AG04449 (cell line): ENCODE data around the gene FDX1.

Experiments used
- CTCF ChIA-PET: fragments of 350-600 bp; formaldehyde crosslinking; extraction: SDS; loops from one replicate; lab custom pipeline; 2021; ENCODE audit warnings: antibody characterized with exemption; lab: Yijun Ruan, JAX
- POLR2A ChIA-PET: fragments of 400-600, 350-600 bp; formaldehyde crosslinking; extraction: SDS; loops from one replicate; lab custom pipeline; 2020; ENCODE audit warnings: antibody characterized with exemption, inconsistent platforms; lab: Yijun Ruan, JAX
- DNase-seq: peaks from one replicate; pipeline ENCODE4 v3.0.0-alpha.2; 2010; ENCODE audit warnings: low read depth, low spot score
- H3K4me3 ChIP-seq: 2 replicates; pipeline ENCODE4 v1.5.1; 2011; ENCODE audit warnings: low read depth, mild to moderate bottlenecking, control low read depth, low read length
- TF ChIP-seq, protein P1 (sequence below): IDR thresholded peaks from one replicate; pipeline ENCODE4 v1.5.1; 2011; ENCODE audit warnings: mild to moderate bottlenecking, moderate library complexity, low read length, control low read depth, inconsistent platforms; ENCODE audit not compliant: insufficient read depth; ENCODE audit errors: missing control alignments

FDX1 gene

GRCh38 chr11:110435780-110436717, 6.3 kb downstream of the FDX1 start:
- POLR2A ChIA-PET: interaction anchor here (0.5 kb wide), 1 partner anchor 186 kb away, joined by 3 read pairs; no protein-coding TSS in a partner anchor
- no peak for DNase-seq
- no peak overlapping the region for H3K4me3 ChIP-seq
- CTCF ChIA-PET: interaction anchor here (1.1 to 13.2 kb wide), 9 partner anchors 9 to 584 kb away, joined by 3 to 205 read pairs (median 6); no protein-coding TSS in a partner anchor
- TF ChIP-seq, protein P1, sequence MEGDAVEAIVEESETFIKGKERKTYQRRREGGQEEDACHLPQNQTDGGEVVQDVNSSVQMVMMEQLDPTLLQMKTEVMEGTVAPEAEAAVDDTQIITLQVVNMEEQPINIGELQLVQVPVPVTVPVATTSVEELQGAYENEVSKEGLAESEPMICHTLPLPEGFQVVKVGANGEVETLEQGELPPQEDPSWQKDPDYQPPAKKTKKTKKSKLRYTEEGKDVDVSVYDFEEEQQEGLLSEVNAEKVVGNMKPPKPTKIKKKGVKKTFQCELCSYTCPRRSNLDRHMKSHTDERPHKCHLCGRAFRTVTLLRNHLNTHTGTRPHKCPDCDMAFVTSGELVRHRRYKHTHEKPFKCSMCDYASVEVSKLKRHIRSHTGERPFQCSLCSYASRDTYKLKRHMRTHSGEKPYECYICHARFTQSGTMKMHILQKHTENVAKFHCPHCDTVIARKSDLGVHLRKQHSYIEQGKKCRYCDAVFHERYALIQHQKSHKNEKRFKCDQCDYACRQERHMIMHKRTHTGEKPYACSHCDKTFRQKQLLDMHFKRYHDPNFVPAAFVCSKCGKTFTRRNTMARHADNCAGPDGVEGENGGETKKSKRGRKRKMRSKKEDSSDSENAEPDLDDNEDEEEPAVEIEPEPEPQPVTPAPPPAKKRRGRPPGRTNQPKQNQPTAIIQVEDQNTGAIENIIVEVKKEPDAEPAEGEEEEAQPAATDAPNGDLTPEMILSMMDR: no peak

DNA sequence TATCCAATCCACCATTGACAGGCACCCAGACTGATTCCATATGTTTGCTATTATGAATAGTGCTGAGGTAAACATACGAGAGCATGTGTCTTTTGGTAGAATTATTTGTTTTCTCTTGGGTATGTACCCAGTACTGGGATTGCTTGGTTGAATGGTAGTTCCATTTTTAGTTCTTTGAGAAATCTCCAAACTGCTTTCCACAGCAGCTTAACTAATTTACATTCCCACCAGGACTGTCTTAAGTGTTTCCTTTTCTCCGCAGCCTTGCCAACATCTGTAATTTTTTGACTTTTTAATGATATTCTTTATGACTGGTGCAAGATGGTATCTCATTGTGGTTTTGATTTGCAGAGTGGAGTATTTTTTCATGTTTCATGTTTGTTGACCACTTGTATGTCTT, 8.3 kb downstream of the FDX1 start:
- DNase-seq: no peak
- TF ChIP-seq, protein P1: no peak
- ChIA-PET CTCF (interaction anchor here (1.3 to 13.2 kb wide), 2 partner anchors 8 to 238 kb away, joined by 5 to 205 read pairs; partner anchors contain the start of gene FDX1), POLR2A (no interaction called here)
- no peak overlapping the region for H3K4me3 ChIP-seq

DNA sequence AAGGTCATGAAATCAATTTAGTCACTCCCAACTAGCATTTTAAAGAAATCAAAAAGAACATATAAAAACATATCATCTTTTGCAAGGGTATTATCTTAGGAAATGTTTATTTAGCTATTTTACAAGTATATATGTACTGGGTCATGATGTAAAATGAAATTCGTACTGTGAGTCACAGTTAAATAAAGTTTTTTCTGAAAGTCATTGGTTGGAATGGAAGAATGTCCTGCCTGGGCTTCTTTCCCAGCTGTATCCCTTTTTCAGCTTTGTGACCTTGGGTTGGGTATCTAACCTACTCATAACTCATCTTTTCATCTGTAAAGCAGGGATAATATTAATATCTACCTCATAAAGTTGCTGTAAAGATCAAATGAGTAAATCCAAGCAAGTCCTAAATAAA, 15.7 kb downstream of the FDX1 start:
- H3K4me3 ChIP-seq: no peak overlapping the region
- CTCF ChIA-PET: interaction anchor here (0.9 to 4.2 kb wide), 7 partner anchors 10 to 1001 kb away, joined by 3 to 20 read pairs (median 4); no protein-coding TSS in a partner anchor
- TF ChIP-seq, protein P1: no peak
- POLR2A ChIA-PET: no interaction called here
- no peak for DNase-seq

- no peak overlapping the region for H3K4me3 ChIP-seq
- CTCF ChIA-PET: interaction anchor here (0.9 to 4.2 kb wide), 6 partner anchors 11 to 1000 kb away, joined by 3 to 20 read pairs (median 5); no protein-coding TSS in a partner anchor
- POLR2A ChIA-PET: no interaction called here
- DNase-seq: no peak
- TF ChIP-seq, protein P1: no peak
Observed at GRCh38 chr11:110446061-110446460, 16.3 kb downstream of the FDX1 start.

- no peak for DNase-seq
- POLR2A ChIA-PET: no interaction called here
- no peak overlapping the region for H3K4me3 ChIP-seq
- TF ChIP-seq, protein P1: no peak
- CTCF ChIA-PET: interaction anchor here (0.9 to 4.2 kb wide), 7 partner anchors 11 to 1000 kb away, joined by 3 to 20 read pairs (median 3); no protein-coding TSS in a partner anchor
Observed at GRCh38 chr11:110446594-110446993, 16.8 kb downstream of the FDX1 start.

GRCh38 chr11:110447343-110447742, 17.6 kb downstream of the FDX1 start:
- ChIA-PET CTCF (interaction anchor here (0.6 to 4.2 kb wide), 4 partner anchors 11 to 15 kb away, joined by 3 to 16 read pairs (median 6); no protein-coding TSS in a partner anchor), POLR2A (no interaction called here)
- no peak overlapping the region for H3K4me3 ChIP-seq
- DNase-seq: no peak
- TF ChIP-seq, protein P1: no peak
